ENCODE data around the gene KLHL29. TPM values are rescaled to one million over a fixed set of nuclear protein-coding genes. Genes with fewer than 3 reads are reported as not detected.

Gene KLHL29
- total RNA-seq, 2 donors from 2014 or later, result 2.0 to 4.2 TPM

DNA sequence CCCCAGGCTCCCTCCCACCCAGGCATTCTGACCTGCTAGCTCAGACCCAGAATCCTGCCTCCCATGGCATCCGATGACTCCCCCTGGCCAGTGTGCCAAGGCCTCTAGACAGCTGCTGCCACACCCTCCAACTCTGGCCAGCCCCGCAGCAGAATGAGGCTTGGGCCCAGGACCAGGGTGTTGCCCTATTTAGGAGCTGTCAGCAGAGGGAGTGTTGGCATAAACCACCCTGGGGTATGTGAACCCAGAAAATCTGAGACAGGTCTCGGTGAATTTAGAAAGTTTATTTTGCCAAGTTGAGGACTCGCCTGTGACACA lies 134.3 kb downstream of the KLHL29 start:
- H3K27me3 ChIP-seq, result no peaks in the 10 kb centered on the region
- peak overlapping the region in 1 of 2 donors; percentile 5 for H3K27ac ChIP-seq
- peaks cover 0 to 17% of the 10 kb centered on the region in 2 donors for H3K4me1 ChIP-seq
- TF ChIP-seq, protein P1, sequence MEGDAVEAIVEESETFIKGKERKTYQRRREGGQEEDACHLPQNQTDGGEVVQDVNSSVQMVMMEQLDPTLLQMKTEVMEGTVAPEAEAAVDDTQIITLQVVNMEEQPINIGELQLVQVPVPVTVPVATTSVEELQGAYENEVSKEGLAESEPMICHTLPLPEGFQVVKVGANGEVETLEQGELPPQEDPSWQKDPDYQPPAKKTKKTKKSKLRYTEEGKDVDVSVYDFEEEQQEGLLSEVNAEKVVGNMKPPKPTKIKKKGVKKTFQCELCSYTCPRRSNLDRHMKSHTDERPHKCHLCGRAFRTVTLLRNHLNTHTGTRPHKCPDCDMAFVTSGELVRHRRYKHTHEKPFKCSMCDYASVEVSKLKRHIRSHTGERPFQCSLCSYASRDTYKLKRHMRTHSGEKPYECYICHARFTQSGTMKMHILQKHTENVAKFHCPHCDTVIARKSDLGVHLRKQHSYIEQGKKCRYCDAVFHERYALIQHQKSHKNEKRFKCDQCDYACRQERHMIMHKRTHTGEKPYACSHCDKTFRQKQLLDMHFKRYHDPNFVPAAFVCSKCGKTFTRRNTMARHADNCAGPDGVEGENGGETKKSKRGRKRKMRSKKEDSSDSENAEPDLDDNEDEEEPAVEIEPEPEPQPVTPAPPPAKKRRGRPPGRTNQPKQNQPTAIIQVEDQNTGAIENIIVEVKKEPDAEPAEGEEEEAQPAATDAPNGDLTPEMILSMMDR (IDR thresholded peaks at IDR 0.05), result no peak
- H3K36me3 ChIP-seq, result no peaks in the 10 kb centered on the region
- no peak for DNase-seq (ENCODE audit: low spot score)
- no peaks in the 10 kb centered on the region for H3K9me3 ChIP-seq
- H3K4me3 ChIP-seq, result no peak overlapping the region

DNA sequence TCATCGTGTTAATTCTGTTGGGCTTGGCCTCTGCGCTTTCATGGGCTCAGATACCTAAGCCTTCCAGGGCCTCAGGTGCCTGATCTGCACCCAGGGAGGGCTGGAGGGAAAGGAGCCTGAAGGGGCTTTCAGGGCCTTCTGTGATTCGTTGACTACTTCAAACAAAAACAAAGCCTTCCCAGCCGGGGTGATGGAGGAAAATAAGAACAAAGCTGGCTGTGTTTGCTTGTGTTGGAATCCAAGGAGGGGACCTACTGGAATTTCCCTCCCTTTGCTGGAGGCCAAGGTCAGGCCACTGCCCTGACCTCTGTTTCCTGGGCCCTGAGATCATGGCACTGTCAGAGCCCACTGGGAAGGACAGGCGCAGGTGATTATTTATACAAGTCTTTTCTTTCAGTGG lies 135.3 kb downstream of the KLHL29 start:
- Histone ChIP-seq H3K27ac (no peak overlapping the region), H3K36me3 (no peaks in the 10 kb centered on the region), H3K9me3 (no peaks in the 10 kb centered on the region), H3K4me1 (peaks cover 4 to 26% of the 10 kb centered on the region in 2 donors), H3K27me3 (no peaks in the 10 kb centered on the region), H3K4me3 (no peak overlapping the region)
- DNase-seq (ENCODE audit: low spot score), result no peak
- TF ChIP-seq, protein P1 (IDR thresholded peaks at IDR 0.05), result no peak

DNA sequence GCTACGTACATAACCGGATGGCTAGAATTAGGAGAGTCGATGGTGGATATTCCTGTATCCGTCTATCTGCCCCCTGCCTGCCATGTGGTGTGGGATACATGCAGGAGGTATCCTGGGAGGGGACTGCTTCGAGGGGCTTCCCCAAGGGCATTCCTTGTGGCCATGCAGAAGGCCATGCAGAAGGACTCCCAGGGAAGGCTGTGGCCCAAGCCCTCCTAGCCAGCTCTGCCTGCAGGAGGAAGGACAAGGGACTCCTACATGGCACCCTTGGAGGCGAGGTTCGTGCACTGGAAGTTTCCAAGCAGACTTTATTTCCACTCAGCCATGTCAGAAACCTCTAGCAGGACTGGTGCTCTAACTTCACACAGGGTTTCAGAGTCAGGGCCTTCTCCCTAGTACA lies 136.1 kb downstream of the KLHL29 start:
- Histone ChIP-seq H3K27me3 (no peaks in the 10 kb centered on the region), H3K4me3 (no peak overlapping the region), H3K36me3 (no peaks in the 10 kb centered on the region), H3K9me3 (no peaks in the 10 kb centered on the region), H3K4me1 (peaks cover 4 to 29% of the 10 kb centered on the region in 2 donors), H3K27ac (no peak overlapping the region)
- TF ChIP-seq, protein P1 (IDR thresholded peaks at IDR 0.05), result no peak
- no peak for DNase-seq (ENCODE audit: low spot score)

DNA sequence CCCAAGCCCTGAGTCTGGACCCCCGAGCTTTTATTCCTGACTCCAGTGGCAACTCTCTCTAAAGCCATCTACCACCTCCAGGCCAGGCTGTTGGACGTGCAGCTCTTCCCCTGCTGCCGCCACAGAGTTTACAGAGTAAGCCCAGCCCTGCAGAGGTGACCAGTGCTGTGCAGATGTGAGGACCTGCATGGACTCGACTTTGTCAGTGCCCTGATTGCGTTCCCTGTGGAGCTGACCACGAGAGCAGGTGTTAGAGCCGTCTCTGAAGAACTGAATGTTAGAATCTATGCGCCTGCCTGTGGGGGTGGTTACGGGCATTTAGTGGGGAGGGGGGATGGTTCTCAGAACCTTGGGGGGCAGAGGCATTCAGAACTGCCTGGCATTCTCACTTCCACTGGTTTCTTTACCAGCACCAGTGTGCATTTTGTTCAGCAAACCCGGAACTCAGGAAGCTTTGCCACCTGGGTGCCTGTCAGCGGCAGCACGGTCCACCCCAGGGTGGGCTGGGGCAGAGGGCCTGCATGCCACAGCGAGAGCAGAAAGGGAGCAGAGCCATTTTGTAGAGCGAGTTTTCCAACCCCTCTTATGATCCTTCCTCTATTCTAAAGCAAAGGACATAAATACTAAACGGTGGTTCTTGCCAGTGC lies 137.9 kb downstream of the KLHL29 start:
- no peaks in the 10 kb centered on the region for H3K27me3 ChIP-seq
- no peaks in the 10 kb centered on the region for H3K9me3 ChIP-seq
- H3K4me1 ChIP-seq, result peaks cover 4 to 29% of the 10 kb centered on the region in 2 donors
- H3K4me3 ChIP-seq, result no peak overlapping the region
- TF ChIP-seq, protein P1 (IDR thresholded peaks at IDR 0.05), result no peak
- no peaks in the 10 kb centered on the region for H3K36me3 ChIP-seq
- peak overlapping the region in 1 of 2 donors; percentile 4 for H3K27ac ChIP-seq
- DNase-seq (ENCODE audit: low spot score), result no peak

DNA sequence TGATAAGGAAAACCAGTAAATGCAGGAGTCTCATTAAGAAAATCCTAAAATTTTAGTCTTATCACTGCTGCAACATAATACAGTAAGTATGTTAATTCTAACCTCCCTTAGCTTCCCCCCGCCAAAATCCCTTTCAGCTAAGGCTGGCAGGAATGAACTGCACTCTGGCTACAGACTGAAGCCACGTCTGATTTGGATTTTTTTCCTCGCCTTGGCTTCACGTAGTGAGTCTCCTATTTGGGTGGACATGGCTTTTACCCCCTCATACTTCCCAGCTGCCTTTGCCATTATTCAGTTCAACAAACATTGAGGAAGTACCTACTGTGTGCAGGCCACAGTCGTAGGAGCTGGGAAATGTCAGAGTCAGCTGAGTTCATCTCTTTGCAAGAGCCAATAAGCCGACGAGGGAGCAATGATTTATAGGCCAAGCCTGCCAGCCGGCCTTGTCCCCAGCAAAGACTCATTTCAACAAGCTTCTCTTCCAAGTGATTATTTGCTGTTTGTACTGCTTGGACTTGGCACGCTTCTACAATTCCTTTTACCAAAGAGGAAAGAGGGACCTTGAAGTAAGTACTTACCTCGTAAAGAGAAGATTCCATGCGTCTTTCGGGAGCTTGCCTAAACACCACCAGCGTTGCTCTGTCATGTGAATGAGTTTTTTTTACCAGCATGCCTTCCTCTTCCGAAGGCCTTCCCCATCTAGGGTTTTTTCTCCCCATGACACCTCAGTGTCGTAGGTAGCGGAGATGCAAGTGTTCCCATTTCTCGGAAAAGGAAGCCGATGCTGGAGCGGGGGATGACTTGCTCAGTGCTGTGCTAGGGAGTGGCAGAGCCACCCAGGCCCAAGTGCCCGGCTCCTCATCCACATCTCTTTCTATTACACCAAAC lies 138.6 kb downstream of the KLHL29 start:
- H3K27ac ChIP-seq, result peak overlapping the region; percentile 34 to 50
- H3K4me3 ChIP-seq, result no peak overlapping the region
- H3K27me3 ChIP-seq, result no peaks in the 10 kb centered on the region
- H3K4me1 ChIP-seq, result peaks cover 4 to 29% of the 10 kb centered on the region in 2 donors
- no peaks in the 10 kb centered on the region for H3K9me3 ChIP-seq
- TF ChIP-seq, protein P1 (IDR thresholded peaks at IDR 0.05), result no peak
- no peak for DNase-seq (ENCODE audit: low spot score)
- H3K36me3 ChIP-seq, result no peaks in the 10 kb centered on the region
